Liver (tissue), 9 donors: Measurements from ENCODE around the gene TMPRSS12. TPM values are rescaled to one million over a fixed set of nuclear protein-coding genes. Genes with fewer than 3 reads are reported as not detected.

ENCODE experiments used
- DNase-seq: peaks from one replicate; pipeline ENCODE4 v3.0.0-alpha.2; 2017; ENCODE audit warnings: low spot score
- H3K27ac ChIP-seq, 2 donors: one replicate each; pipeline ENCODE4 v1.7.0; 2013; ENCODE audit warnings: inconsistent platforms in 2 of 2, low read length in 2 of 2, control low read depth in 1 of 2, low read depth in 1 of 2, mild to moderate bottlenecking in 1 of 2
- H3K27me3 ChIP-seq, 4 donors: one replicate each; pipeline versions ENCODE4 v1.6.1 to v1.7.0; 2013; ENCODE audit warnings: low read length in 3 of 4, inconsistent platforms in 1 of 4, mild to moderate bottlenecking in 1 of 4, moderate library complexity in 1 of 4; ENCODE audit not compliant: control insufficient read depth in 4 of 4, insufficient read depth in 4 of 4
- H3K36me3 ChIP-seq, 4 donors: one replicate each; pipeline versions ENCODE4 v1.6.1 to v1.7.0; 2013; ENCODE audit warnings: low read length in 3 of 4, mild to moderate bottlenecking in 3 of 4, low read depth in 1 of 4, moderate library complexity in 1 of 4; ENCODE audit not compliant: control insufficient read depth in 4 of 4, insufficient read depth in 3 of 4
- H3K4me1 ChIP-seq, 4 donors: one replicate each; pipeline versions ENCODE4 v1.6.1 to v1.7.0; 2013; ENCODE audit warnings: low read length in 3 of 4, mild to moderate bottlenecking in 3 of 4, moderate library complexity in 1 of 4; ENCODE audit not compliant: control insufficient read depth in 4 of 4, insufficient read depth in 4 of 4
- H3K4me3 ChIP-seq, 3 donors: one replicate each; pipeline versions ENCODE4 v1.6.1 to v1.7.0; 2013; ENCODE audit warnings: low read length in 3 of 3, control low read depth in 1 of 3, low read depth in 1 of 3, mild to moderate bottlenecking in 1 of 3
- H3K9ac ChIP-seq, 2 donors: one replicate each; pipeline ENCODE4 v1.7.0; 2013; ENCODE audit warnings: low read length in 2 of 2, mild to moderate bottlenecking in 2 of 2, moderate library complexity in 2 of 2, control low read depth in 1 of 2, low read depth in 1 of 2
- H3K9me3 ChIP-seq, 4 donors: one replicate each; pipeline versions ENCODE4 v1.6.1 to v1.7.0; 2013; ENCODE audit warnings: low read length in 3 of 4; ENCODE audit not compliant: control insufficient read depth in 4 of 4
- CTCF ChIP-seq: fragments of 150-350 bp; IDR thresholded peaks from 2 replicates; pipeline ENCODE4 v1.5.1; 2017; ENCODE audit warnings: improper control_type of control experiment, low read depth, low read length; ENCODE audit not compliant: missing input control
- EGR1 ChIP-seq, 2 donors: IDR thresholded peaks; 2 replicates each; pipeline ENCODE4 v1.6.1; 2016 to 2018; ENCODE audit warnings: antibody characterized with exemption in 2 of 2, low read depth in 2 of 2
- FOXA1 ChIP-seq: IDR thresholded peaks from 2 replicates; pipeline ENCODE4 v1.6.1; 2016; ENCODE audit warnings: antibody characterized with exemption
- FOXA2 ChIP-seq: IDR thresholded peaks from 2 replicates; pipeline ENCODE4 v1.6.1; 2016; ENCODE audit warnings: antibody characterized with exemption
- GABPA ChIP-seq, 2 donors: IDR thresholded peaks in 1 of 2; conservative IDR thresholded peaks in 1 of 2; 2 replicates each; pipeline ENCODE4 v1.6.1; 2016; ENCODE audit warnings: antibody characterized with exemption in 2 of 2, mild to moderate bottlenecking in 1 of 2, moderate library complexity in 1 of 2
- HNF4A ChIP-seq, 2 donors: conservative IDR thresholded peaks; 2 replicates each; pipeline ENCODE4 v1.6.1; 2016; ENCODE audit warnings: antibody characterized with exemption in 2 of 2, mild to moderate bottlenecking in 2 of 2
- HNF4G ChIP-seq: IDR thresholded peaks from 2 replicates; pipeline ENCODE4 v1.6.1; 2016; ENCODE audit warnings: antibody characterized with exemption
- JUND ChIP-seq, 2 donors: IDR thresholded peaks; 2 replicates each; pipeline ENCODE4 v1.6.1; 2016; ENCODE audit warnings: antibody characterized with exemption in 2 of 2
- MAX ChIP-seq: IDR thresholded peaks from 2 replicates; pipeline ENCODE4 v1.6.1; 2016; ENCODE audit warnings: antibody characterized with exemption
- NR2F2 ChIP-seq: IDR thresholded peaks from 2 replicates; pipeline ENCODE4 v1.6.1; 2016; ENCODE audit warnings: antibody characterized with exemption
- RAD21 ChIP-seq, 2 donors: IDR thresholded peaks; 2 replicates each; pipeline ENCODE4 v1.6.1; 2016; ENCODE audit warnings: antibody characterized with exemption in 2 of 2, mild to moderate bottlenecking in 2 of 2
- RXRA ChIP-seq, 2 donors: IDR thresholded peaks; 2 replicates each; pipeline ENCODE4 v1.6.1; 2017 to 2018; ENCODE audit warnings: antibody characterized with exemption in 2 of 2, mild to moderate bottlenecking in 1 of 2
- SP1 ChIP-seq: IDR thresholded peaks from 2 replicates; pipeline ENCODE4 v1.6.1; 2018; ENCODE audit warnings: antibody characterized with exemption, mild to moderate bottlenecking
- YY1 ChIP-seq: IDR thresholded peaks from 2 replicates; pipeline ENCODE4 v1.6.1; 2016; ENCODE audit warnings: antibody characterized with exemption, mild to moderate bottlenecking
- WGBS: extraction: QIAGEN DNeasy Blood & Tissue Kit; methylation state at CpG from one replicate; pipeline ENCODE4 v1.1.7; 2013; 5-methylcytosine and 5-hydroxymethylcytosine counted together
- polyA plus RNA-seq, 2 donors: library from polyadenylated mRNA; stranded (reverse) in 1 of 2; unstranded in 1 of 2; fragments of 200-250 nt in 1 of 2; fragments of >200 nt in 1 of 2; fragmentation: Nextera tagmentation in 1 of 2; extraction: Ambion mirVana in 1 of 2; gene quantifications; one replicate each; pipeline versions ENCODE4 v1.2.1 to v1.2.3, GENCODE V29; 2013 to 2015
- total RNA-seq, 2 donors: library from RNA; depleted of rRNA; stranded (reverse); fragments of >200 nt; gene quantifications; one replicate each; pipeline ENCODE4 v1.2.3, GENCODE V29; 2014
- TF ChIP-seq, protein P1 (sequence below): IDR thresholded peaks from 2 replicates; pipeline ENCODE4 v1.6.1; 2016; ENCODE audit warnings: antibody characterized with exemption
- TF ChIP-seq, protein P2 (sequence below): IDR thresholded peaks from 2 replicates; pipeline ENCODE4 v1.6.1; 2016; ENCODE audit warnings: antibody characterized with exemption, mild to moderate bottlenecking
- donor health status: healthy.
- donor health status: healthy.
- donor health status: healthy.
- donor health status: healthy.
- donor health status: healthy.

Gene TMPRSS12
- total and polyA plus RNA-seq, 4 donors: not detected

DNA sequence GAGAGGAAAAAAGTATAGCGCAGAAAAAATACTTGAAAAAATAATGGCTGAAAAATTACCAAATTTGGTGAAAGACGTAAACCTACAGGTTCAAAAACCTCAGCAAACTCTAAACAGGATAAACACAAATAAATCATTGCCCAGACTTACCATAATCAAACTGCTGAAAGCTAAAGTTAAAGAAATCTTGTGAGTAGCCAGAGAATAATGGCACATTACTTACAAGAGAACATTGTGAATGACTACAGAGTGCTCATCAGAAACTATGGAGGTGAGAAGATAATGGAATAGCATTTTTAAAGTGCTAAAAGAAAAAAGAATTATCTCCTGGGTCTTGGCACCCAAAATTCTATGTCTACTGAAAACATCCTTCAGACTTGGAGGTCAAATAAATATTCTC, 42.8 kb upstream of the TMPRSS12 start:
- no peak for DNase-seq
- Histone ChIP-seq H3K36me3 (peaks cover 7 to 28% (median 27%) of the 10 kb centered on the region in 4 donors), H3K4me3 (no peak overlapping the region), H3K4me1 (no peaks in the 10 kb centered on the region), H3K9me3 (peaks cover 0 to 7% (median 4%) of the 10 kb centered on the region in 4 donors), H3K9ac (no peak overlapping the region), H3K27ac (no peak overlapping the region), H3K27me3 (no peaks in the 10 kb centered on the region)
- TF ChIP-seq, protein P1, sequence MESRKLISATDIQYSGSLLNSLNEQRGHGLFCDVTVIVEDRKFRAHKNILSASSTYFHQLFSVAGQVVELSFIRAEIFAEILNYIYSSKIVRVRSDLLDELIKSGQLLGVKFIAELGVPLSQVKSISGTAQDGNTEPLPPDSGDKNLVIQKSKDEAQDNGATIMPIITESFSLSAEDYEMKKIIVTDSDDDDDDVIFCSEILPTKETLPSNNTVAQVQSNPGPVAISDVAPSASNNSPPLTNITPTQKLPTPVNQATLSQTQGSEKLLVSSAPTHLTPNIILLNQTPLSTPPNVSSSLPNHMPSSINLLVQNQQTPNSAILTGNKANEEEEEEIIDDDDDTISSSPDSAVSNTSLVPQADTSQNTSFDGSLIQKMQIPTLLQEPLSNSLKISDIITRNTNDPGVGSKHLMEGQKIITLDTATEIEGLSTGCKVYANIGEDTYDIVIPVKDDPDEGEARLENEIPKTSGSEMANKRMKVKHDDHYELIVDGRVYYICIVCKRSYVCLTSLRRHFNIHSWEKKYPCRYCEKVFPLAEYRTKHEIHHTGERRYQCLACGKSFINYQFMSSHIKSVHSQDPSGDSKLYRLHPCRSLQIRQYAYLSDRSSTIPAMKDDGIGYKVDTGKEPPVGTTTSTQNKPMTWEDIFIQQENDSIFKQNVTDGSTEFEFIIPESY: no peak
- TF ChIP-seq, protein P2, sequence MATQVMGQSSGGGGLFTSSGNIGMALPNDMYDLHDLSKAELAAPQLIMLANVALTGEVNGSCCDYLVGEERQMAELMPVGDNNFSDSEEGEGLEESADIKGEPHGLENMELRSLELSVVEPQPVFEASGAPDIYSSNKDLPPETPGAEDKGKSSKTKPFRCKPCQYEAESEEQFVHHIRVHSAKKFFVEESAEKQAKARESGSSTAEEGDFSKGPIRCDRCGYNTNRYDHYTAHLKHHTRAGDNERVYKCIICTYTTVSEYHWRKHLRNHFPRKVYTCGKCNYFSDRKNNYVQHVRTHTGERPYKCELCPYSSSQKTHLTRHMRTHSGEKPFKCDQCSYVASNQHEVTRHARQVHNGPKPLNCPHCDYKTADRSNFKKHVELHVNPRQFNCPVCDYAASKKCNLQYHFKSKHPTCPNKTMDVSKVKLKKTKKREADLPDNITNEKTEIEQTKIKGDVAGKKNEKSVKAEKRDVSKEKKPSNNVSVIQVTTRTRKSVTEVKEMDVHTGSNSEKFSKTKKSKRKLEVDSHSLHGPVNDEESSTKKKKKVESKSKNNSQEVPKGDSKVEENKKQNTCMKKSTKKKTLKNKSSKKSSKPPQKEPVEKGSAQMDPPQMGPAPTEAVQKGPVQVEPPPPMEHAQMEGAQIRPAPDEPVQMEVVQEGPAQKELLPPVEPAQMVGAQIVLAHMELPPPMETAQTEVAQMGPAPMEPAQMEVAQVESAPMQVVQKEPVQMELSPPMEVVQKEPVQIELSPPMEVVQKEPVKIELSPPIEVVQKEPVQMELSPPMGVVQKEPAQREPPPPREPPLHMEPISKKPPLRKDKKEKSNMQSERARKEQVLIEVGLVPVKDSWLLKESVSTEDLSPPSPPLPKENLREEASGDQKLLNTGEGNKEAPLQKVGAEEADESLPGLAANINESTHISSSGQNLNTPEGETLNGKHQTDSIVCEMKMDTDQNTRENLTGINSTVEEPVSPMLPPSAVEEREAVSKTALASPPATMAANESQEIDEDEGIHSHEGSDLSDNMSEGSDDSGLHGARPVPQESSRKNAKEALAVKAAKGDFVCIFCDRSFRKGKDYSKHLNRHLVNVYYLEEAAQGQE: no peak
- TF ChIP-seq JUND (IDR thresholded peaks at IDR 0.05): no peak
- TF ChIP-seq HNF4G: no peak
- no peak for TF ChIP-seq CTCF
- no peak for TF ChIP-seq FOXA2
- TF ChIP-seq GABPA (IDR thresholded peaks at IDR 0.05 in 1 of 2, conservative IDR thresholded peaks at IDR 0.05 in 1 of 2): no peak
- WGBS: 99% methylated on average over 2 of the region's 2 CpGs

- Histone ChIP-seq H3K4me3 (no peak overlapping the region), H3K27me3 (no peaks in the 10 kb centered on the region), H3K9ac (no peak overlapping the region), H3K4me1 (no peaks in the 10 kb centered on the region), H3K9me3 (peaks cover 0 to 7% (median 4%) of the 10 kb centered on the region in 4 donors), H3K27ac (no peak overlapping the region), H3K36me3 (peaks cover 2 to 22% (median 19%) of the 10 kb centered on the region in 4 donors)
- no peak for DNase-seq
- 96% methylated on average over 2 of the region's 2 CpGs for WGBS
- TF ChIP-seq RAD21 (IDR thresholded peaks at IDR 0.05) (no peak), YY1 (no peak), FOXA1 (no peak), EGR1 (IDR thresholded peaks at IDR 0.05; ENCODE audit: low read depth in 2 of 2) (no peak), MAX (no peak), SP1 (no peak), HNF4A (conservative IDR thresholded peaks at IDR 0.05) (no peak), RXRA (IDR thresholded peaks at IDR 0.05) (no peak), NR2F2 (no peak), JUND (IDR thresholded peaks at IDR 0.05) (no peak), FOXA2 (no peak), HNF4G (no peak)
- TF ChIP-seq, protein P2: no peak
- TF ChIP-seq, protein P1: no peak
Measured at GRCh38 chr12:50803230-50803875, 39.4 kb upstream of the TMPRSS12 start.
